H1 (cell line): Measurements from ENCODE around the gene AAK1. TPM values are rescaled to one million over a fixed set of nuclear protein-coding genes. Genes with fewer than 3 reads are reported as not detected.

ENCODE experiments used
- CTCF ChIA-PET: fragments of 300-600 bp; sonication (Branson Sonifier 250); formaldehyde crosslinking; loops from one replicate; lab custom pipeline; 2021; ENCODE audit not compliant: partially characterized antibody; lab: Charles Lee
- POLR2A ChIA-PET: fragments of 300-600 bp; sonication (Branson Sonifier 250); formaldehyde crosslinking; loops from one replicate; lab custom pipeline; 2021; ENCODE audit warnings: inconsistent platforms; ENCODE audit not compliant: partially characterized antibody; lab: Charles Lee
- DNase-seq, 2 experiments: peaks; one replicate each; pipeline versions ENCODE4 v3.0.0 to v3.0.0-alpha.2; 2010 to 2022; ENCODE audit warnings: low spot score in 2 of 2, low read depth in 1 of 2, mixed read lengths in 1 of 2
- FAIRE-seq: peaks from 2 replicates; lab custom pipeline; 2011; peaks lifted over from hg19 to GRCh38; lab: Jason Lieb, UNC
- H2AFZ ChIP-seq: 2 replicates; pipeline ENCODE4 v1.8.1; 2012; ENCODE audit warnings: low read length, inconsistent platforms
- H2AK5ac ChIP-seq: 2 replicates; pipeline ENCODE4 v1.6.1; 2013; ENCODE audit warnings: low read depth, low read length
- H2BK120ac ChIP-seq: replicated peaks from 2 replicates; pipeline ENCODE3; 2013; ENCODE audit warnings: low read depth, low read length, inconsistent platforms
- H2BK12ac ChIP-seq: 2 replicates; pipeline ENCODE4 v1.6.1; 2013; ENCODE audit warnings: low read depth, low read length
- H2BK15ac ChIP-seq: 2 replicates; pipeline ENCODE4 v1.6.1; 2013; ENCODE audit warnings: low read length
- H2BK20ac ChIP-seq: 2 replicates; pipeline ENCODE4 v1.6.1; 2013; ENCODE audit warnings: low read length
- H2BK5ac ChIP-seq: 2 replicates; pipeline ENCODE4 v1.6.1; 2013; ENCODE audit warnings: low read depth, low read length
- H3K14ac ChIP-seq: 2 replicates; pipeline ENCODE4 v1.6.1; 2013; ENCODE audit warnings: inconsistent platforms; ENCODE audit not compliant: insufficient read length
- H3K18ac ChIP-seq: 2 replicates; pipeline ENCODE4 v1.6.1; 2013; ENCODE audit warnings: low read length; ENCODE audit errors: extremely low read depth
- H3K23ac ChIP-seq: 2 replicates; pipeline ENCODE4 v1.6.1; 2013; ENCODE audit warnings: inconsistent platforms; ENCODE audit not compliant: insufficient read length
- H3K23me2 ChIP-seq: 2 replicates; pipeline ENCODE4 v1.6.1; 2013; ENCODE audit warnings: low read depth, low read length
- H3K27ac ChIP-seq: 2 replicates; pipeline ENCODE4 v1.6.1; 2011; ENCODE audit warnings: low read depth, low read length, inconsistent platforms
- H3K27me3 ChIP-seq, 4 experiments: replicated peaks in 1 of 4; 1 replicate in 1 of 4; 2 replicates in 3 of 4; pipeline versions ENCODE4 v1.6.1 to v1.8.1; 2011 to 2013; ENCODE audit warnings: low read length in 3 of 4, mild to moderate bottlenecking in 3 of 4, inconsistent platforms in 2 of 4, mixed read lengths in 2 of 4, moderate library complexity in 1 of 4; ENCODE audit not compliant: control insufficient read depth in 3 of 4, insufficient read depth in 3 of 4; ENCODE audit errors: extremely low read depth in 1 of 4
- H3K36me3 ChIP-seq, 4 experiments: 2 replicates each; pipeline versions ENCODE4 v1.6.1 to v1.8.1; 2011 to 2013; ENCODE audit warnings: mild to moderate bottlenecking in 4 of 4, low read length in 3 of 4, moderate library complexity in 2 of 4, control low read depth in 1 of 4, inconsistent platforms in 1 of 4; ENCODE audit not compliant: insufficient read depth in 4 of 4, control insufficient read depth in 2 of 4
- H3K4ac ChIP-seq: replicated peaks from 2 replicates; pipeline ENCODE3; 2013; ENCODE audit warnings: low read length, low read depth, mixed read lengths, inconsistent platforms; ENCODE audit not compliant: insufficient read length
- H3K4me1 ChIP-seq, 4 experiments: replicated peaks in 1 of 4; 1 replicate in 1 of 4; 2 replicates in 3 of 4; pipeline versions ENCODE4 v1.6.1 to v1.8.1; 2011 to 2013; ENCODE audit warnings: low read length in 3 of 4, inconsistent platforms in 2 of 4, mixed read lengths in 1 of 4; ENCODE audit not compliant: insufficient read depth in 4 of 4, control insufficient read depth in 3 of 4
- H3K4me2 ChIP-seq, 2 experiments: 2 replicates each; pipeline versions ENCODE4 v1.6.1 to v1.8.1; 2011 to 2013; ENCODE audit warnings: low read depth in 2 of 2, low read length in 2 of 2, control low read depth in 1 of 2, inconsistent platforms in 1 of 2, mild to moderate bottlenecking in 1 of 2; ENCODE audit not compliant: insufficient read depth in 1 of 2
- H3K4me3 ChIP-seq, 4 experiments: fragments of 200-600, 300-600 bp in 1 of 4; sonication (generic), shearing (Covaris generic), sonication (Bioruptor Twin) in 1 of 4; 2 replicates each; pipeline versions ENCODE4 v1.5.1 to v1.8.1; 2011 to 2016; ENCODE audit warnings: low read length in 4 of 4, low read depth in 3 of 4, control low read depth in 2 of 4, inconsistent platforms in 2 of 4, mild to moderate bottlenecking in 2 of 4, mixed read lengths in 1 of 4, moderate library complexity in 1 of 4; ENCODE audit not compliant: insufficient read depth in 2 of 4; ENCODE audit errors: extremely low read depth in 1 of 4
- H3K56ac ChIP-seq: replicated peaks from 2 replicates; pipeline ENCODE3; 2013; ENCODE audit warnings: low read depth, mild to moderate bottlenecking, mixed read lengths, low read length, inconsistent platforms; ENCODE audit not compliant: insufficient read length
- H3K79me1 ChIP-seq: 2 replicates; pipeline ENCODE4 v1.6.1; 2013; ENCODE audit warnings: low read depth, low read length, control low read depth
- H3K79me2 ChIP-seq, 2 experiments: 2 replicates each; pipeline versions ENCODE4 v1.6.1 to v1.8.1; 2012 to 2013; ENCODE audit warnings: low read length in 2 of 2, mild to moderate bottlenecking in 2 of 2, inconsistent platforms in 1 of 2; ENCODE audit not compliant: insufficient read depth in 2 of 2, control insufficient read depth in 1 of 2
- H3K9ac ChIP-seq, 4 experiments: replicated peaks in 1 of 4; 1 replicate in 1 of 4; 2 replicates in 3 of 4; pipeline versions ENCODE4 v1.6.1 to v1.8.1; 2011 to 2013; ENCODE audit warnings: low read depth in 3 of 4, low read length in 3 of 4, control low read depth in 2 of 4, mild to moderate bottlenecking in 2 of 4, moderate library complexity in 2 of 4, inconsistent platforms in 1 of 4; ENCODE audit errors: extremely low read depth in 1 of 4
- H3K9me3 ChIP-seq, 2 experiments: 2 replicates each; pipeline versions ENCODE4 v1.6.1 to v1.8.1; 2012 to 2013; ENCODE audit warnings: mild to moderate bottlenecking in 2 of 2, moderate library complexity in 2 of 2, control low read depth in 1 of 2, inconsistent platforms in 1 of 2, low read depth in 1 of 2, low read length in 1 of 2, mixed read lengths in 1 of 2; ENCODE audit not compliant: insufficient read depth in 2 of 2
- H4K20me1 ChIP-seq, 2 experiments: replicated peaks in 1 of 2; 2 replicates each; pipeline versions ENCODE3 to v1.8.1; 2011 to 2013; ENCODE audit warnings: inconsistent platforms in 2 of 2, low read length in 2 of 2, mild to moderate bottlenecking in 1 of 2; ENCODE audit not compliant: insufficient read depth in 2 of 2, control insufficient read depth in 1 of 2
- H4K5ac ChIP-seq: 2 replicates; pipeline ENCODE4 v1.6.1; 2013; ENCODE audit warnings: low read length, low read depth, mixed read lengths, inconsistent platforms; ENCODE audit not compliant: insufficient read length
- H4K8ac ChIP-seq: 2 replicates; pipeline ENCODE4 v1.8.0; 2013; ENCODE audit warnings: mild to moderate bottlenecking, moderate library complexity, low read length, inconsistent platforms; ENCODE audit not compliant: insufficient read depth; ENCODE audit errors: extremely low read depth
- H4K91ac ChIP-seq: replicated peaks from 2 replicates; pipeline ENCODE3; 2013; ENCODE audit warnings: low read length, mixed read lengths, inconsistent platforms; ENCODE audit not compliant: insufficient read length
- CEBPB ChIP-seq: IDR thresholded peaks from 2 replicates; pipeline ENCODE4 v1.6.1; 2012; ENCODE audit warnings: low read depth, low read length
- EP300 ChIP-seq, 2 experiments: IDR thresholded peaks; 1 replicate in 1 of 2; 2 replicates in 1 of 2; pipeline ENCODE4 v1.6.1; 2011 to 2012; ENCODE audit warnings: low read depth in 2 of 2, low read length in 2 of 2, mild to moderate bottlenecking in 2 of 2, borderline replicate concordance in 1 of 2, inconsistent platforms in 1 of 2, moderate library complexity in 1 of 2
- GTF2F1 ChIP-seq: IDR thresholded peaks from 2 replicates; pipeline ENCODE4 v1.6.1; 2012; ENCODE audit warnings: low read depth, low read length, improper control_type of control experiment, borderline replicate concordance
- HDAC2 ChIP-seq, 2 experiments: fragments of 300-600 bp in 1 of 2; sonication (generic) in 1 of 2; IDR thresholded peaks; 2 replicates each; pipeline ENCODE4 v1.6.1; 2011 to 2012; ENCODE audit warnings: low read depth in 2 of 2, low read length in 2 of 2, mild to moderate bottlenecking in 2 of 2, moderate library complexity in 2 of 2, borderline replicate concordance in 1 of 2, inconsistent platforms in 1 of 2
- MAFK ChIP-seq: IDR thresholded peaks from 2 replicates; pipeline ENCODE4 v1.6.1; 2012; ENCODE audit warnings: low read depth, mild to moderate bottlenecking, improper control_type of control experiment, low read length
- NANOG ChIP-seq: IDR thresholded peaks from 2 replicates; pipeline ENCODE4 v1.6.1; 2011; ENCODE audit warnings: low read length, low read depth, mild to moderate bottlenecking, inconsistent platforms; ENCODE audit not compliant: insufficient read depth, poor library complexity, severe bottlenecking
- NRF1 ChIP-seq: IDR thresholded peaks from 2 replicates; pipeline ENCODE4 v1.6.1; 2011; ENCODE audit warnings: mild to moderate bottlenecking, low read depth, low read length, improper control_type of control experiment
- SIX5 ChIP-seq: IDR thresholded peaks from 2 replicates; pipeline ENCODE4 v1.6.1; 2011; ENCODE audit warnings: mild to moderate bottlenecking, low read depth, low read length
- SP1 ChIP-seq: IDR thresholded peaks from 2 replicates; pipeline ENCODE4 v1.6.1; 2011; ENCODE audit warnings: low read depth, low read length
- WGBS, 2 experiments: shearing (Covaris generic) in 1 of 2; methylation state at CpG; one replicate each; pipeline versions ENCODE4 v1.1.6 to v1.1.7; 2013 to 2015; ENCODE audit warnings: low lambda C conversion rate in 2 of 2, mixed read lengths in 2 of 2, inconsistent platforms in 1 of 2, low coverage in 1 of 2, missing lambda C conversion rate in 1 of 2; ENCODE audit not compliant: insufficient replicate concordance in 2 of 2, insufficient coverage in 1 of 2, insufficient read length in 1 of 2; ENCODE audit errors: extremely low coverage in 1 of 2, missing lambda C conversion rate in 1 of 2; 5-methylcytosine and 5-hydroxymethylcytosine counted together
- polyA plus RNA-seq, 7 experiments: library from polyadenylated mRNA; depleted of rRNA in 3 of 7; stranded (reverse) in 5 of 7; unstranded in 2 of 7; fragments of >200 nt in 5 of 7; fragments of 200-250 nt in 2 of 7; gene quantifications; 1 replicate in 5 of 7; 2 replicates in 1 of 7; 4 replicates in 1 of 7; pipeline versions ENCODE4 v1.2.1 to v1.2.3, GENCODE V29; 2011 to 2013; ENCODE audit warnings: missing spikeins in 2 of 7, mixed read lengths in 2 of 7
- total RNA-seq: library from RNA; stranded (reverse); fragmentation: NEBNext Ultra II Directional; extraction: Animal tissue kit (Norgen Biotek cat#: 25700); gene quantifications from 2 replicates; pipeline ENCODE4 v1.2.1, GENCODE V29; 2021
- TF ChIP-seq, protein P1 (sequence below): IDR thresholded peaks from 2 replicates; pipeline ENCODE4 v1.6.1; 2011; ENCODE audit warnings: low read depth, mild to moderate bottlenecking, low read length; ENCODE audit not compliant: insufficient read depth

AAK1 gene
- total and polyA plus RNA-seq, 2 of the 8 experiments (the other 6 are each of a cell fraction or from before 2014, with no cell fraction given): 10.0 to 40.5 TPM

DNA sequence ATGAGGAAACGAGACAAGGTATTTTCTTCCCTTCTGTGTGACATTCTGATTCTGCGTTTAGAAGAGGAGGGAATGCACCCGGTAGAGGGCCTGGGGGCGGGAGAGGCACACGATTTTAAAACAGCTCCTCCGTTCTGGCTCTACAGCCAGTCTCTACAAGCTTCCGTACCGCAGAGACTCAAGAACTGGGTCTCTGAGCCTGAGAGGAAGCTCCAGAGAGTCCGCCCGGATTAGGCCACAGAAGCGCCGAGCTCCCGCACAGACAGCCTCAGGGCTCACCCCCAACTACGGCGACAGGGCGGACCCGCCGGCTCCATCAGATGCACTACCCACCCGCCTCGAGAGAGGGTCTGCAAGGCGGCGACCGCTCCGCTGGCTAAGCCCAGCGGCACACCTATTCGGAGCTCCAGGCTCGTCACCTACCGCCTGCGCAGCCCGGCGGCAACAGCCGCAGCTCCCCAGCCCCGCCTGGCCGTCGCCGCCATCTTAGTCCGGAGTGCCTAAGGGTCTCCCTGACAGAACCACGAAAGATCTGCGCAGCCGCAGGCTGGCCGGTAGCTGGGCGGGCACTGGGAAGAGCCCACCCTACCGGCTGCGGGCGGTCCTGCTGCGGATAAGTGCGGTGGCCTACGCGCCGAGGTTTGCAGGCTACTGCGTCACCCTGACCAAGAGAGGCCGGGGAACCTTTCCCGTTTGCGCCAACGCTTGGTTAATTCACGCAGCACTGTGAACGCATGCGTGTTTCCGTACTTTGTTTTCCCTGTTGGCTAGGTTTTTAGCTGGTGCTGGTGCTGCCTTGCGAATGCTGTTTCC, 206.4 kb downstream of the AAK1 start, which contains the start of gene NFU1:
Gene NFU1 (minus strand): TSS at position 498 of the 813 bp plus-strand sequence. CDS start 13 bp downstream, at position 485.
- Histone ChIP-seq H2AFZ (peak within 1 kb of the TSS; percentile 99), H4K20me1 (peaks cover 0 to 2% of the 10 kb centered on the region in 2 experiments), H3K9me3 (no peaks in the 10 kb centered on the region), H3K23ac (no peak within 1 kb of the TSS), H4K91ac (peak within 1 kb of the TSS; percentile 22), H3K14ac (no peak within 1 kb of the TSS), H3K4me3 (peak within 1 kb of the TSS; percentile 65 to 89 (median 79)), H3K27ac (peak within 1 kb of the TSS; percentile 82), H3K79me1 (no peaks in the 10 kb centered on the region), H3K4me1 (peaks cover 4 to 5% (median 4%) of the 10 kb centered on the region in 4 experiments), H4K8ac (peak within 1 kb of the TSS; percentile 96; the same call in 1 of the 2 replicates), H3K4me2 (peak within 1 kb of the TSS; percentile 81 to 86), H2AK5ac (peak within 1 kb of the TSS; percentile 85), H2BK12ac (peak within 1 kb of the TSS; percentile 99), H2BK20ac (peak within 1 kb of the TSS; percentile 55; the same call in 1 of the 2 replicates), H3K9ac (peak within 1 kb of the TSS; percentile 72 to 86 (median 85)), H4K5ac (peak within 1 kb of the TSS; percentile 81), H3K36me3 (no peaks in the 10 kb centered on the region), H3K56ac (peak within 1 kb of the TSS; percentile 75), H3K27me3 (no peaks in the 10 kb centered on the region), H3K18ac (peak within 1 kb of the TSS; percentile 99), H2BK15ac (peak within 1 kb of the TSS; percentile 96), H3K79me2 (peaks cover 0 to 10% of the 10 kb centered on the region in 2 experiments; a peak in 2 of 4 replicates), H2BK120ac (peak within 1 kb of the TSS; percentile 60), H2BK5ac (peak within 1 kb of the TSS; percentile 98), H3K23me2 (peaks cover 3% of the 10 kb centered on the region; the same call in 1 of the 2 replicates), H3K4ac (peak within 1 kb of the TSS; percentile 44)
- DNase-seq: peak; percentile 85 to 92
- CTCF ChIA-PET: interaction anchor here (0.6 to 2.5 kb wide), 22 partner anchors 8 to 510 kb away, joined by 3 to 8 read pairs (median 3); no protein-coding TSS in a partner anchor
- 3% methylated on average over 60 of the region's 60 CpGs; no CpG with 5 or more reads in 1 of the 2 experiments for WGBS, 2 experiments
- no peak for FAIRE-seq
- POLR2A ChIA-PET: interaction anchor here (0.5 to 1.9 kb wide), 22 partner anchors 9 to 922 kb away, joined by 3 to 10 read pairs (median 4); partner anchors contain the start of genes GFPT1 and GMCL1
- TF ChIP-seq NANOG (no peak), CEBPB (no peak), NRF1 (peak; percentile 71), HDAC2 (IDR thresholded peaks at IDR 0.05; ENCODE audit: borderline replicate concordance in 1 of 2, low read depth in 2 of 2, low read length in 2 of 2) (peak in 1 of 2 experiments; percentile 45; a peak in 2 of 4 replicates), GTF2F1 (no peak), MAFK (no peak), EP300 (IDR thresholded peaks at IDR 0.05; ENCODE audit: borderline replicate concordance in 1 of 2, low read depth in 2 of 2, low read length in 2 of 2) (no peak), SP1 (no peak), SIX5 (no peak)
- TF ChIP-seq, protein P1, sequence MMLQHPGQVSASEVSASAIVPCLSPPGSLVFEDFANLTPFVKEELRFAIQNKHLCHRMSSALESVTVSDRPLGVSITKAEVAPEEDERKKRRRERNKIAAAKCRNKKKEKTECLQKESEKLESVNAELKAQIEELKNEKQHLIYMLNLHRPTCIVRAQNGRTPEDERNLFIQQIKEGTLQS: no peak
